GM13976 (cell line): ENCODE results near the gene EGFLAM.

Source experiments
- DNase-seq: peaks from one replicate; pipeline ENCODE4 v3.0.0; 2012; ENCODE audit warnings: low spot score
- in situ Hi-C: fragments of 300-500 bp; cut with MboI; formaldehyde crosslinking; loops from one replicate; pipeline ENCODE4 v1.12.0; 2022; ENCODE audit warnings: low sequenced_read_pairs, mixed read lengths, inconsistent platforms; ENCODE audit not compliant: unreplicated experiment
- TF ChIP-seq, protein P1 (sequence below): IDR thresholded peaks from 2 replicates; pipeline ENCODE4 v1.5.1; 2012; ENCODE audit warnings: borderline replicate concordance, mild to moderate bottlenecking; ENCODE audit not compliant: insufficient read depth; ENCODE audit errors: extremely low read depth, missing control alignments, control extremely low read depth

Gene EGFLAM

DNA sequence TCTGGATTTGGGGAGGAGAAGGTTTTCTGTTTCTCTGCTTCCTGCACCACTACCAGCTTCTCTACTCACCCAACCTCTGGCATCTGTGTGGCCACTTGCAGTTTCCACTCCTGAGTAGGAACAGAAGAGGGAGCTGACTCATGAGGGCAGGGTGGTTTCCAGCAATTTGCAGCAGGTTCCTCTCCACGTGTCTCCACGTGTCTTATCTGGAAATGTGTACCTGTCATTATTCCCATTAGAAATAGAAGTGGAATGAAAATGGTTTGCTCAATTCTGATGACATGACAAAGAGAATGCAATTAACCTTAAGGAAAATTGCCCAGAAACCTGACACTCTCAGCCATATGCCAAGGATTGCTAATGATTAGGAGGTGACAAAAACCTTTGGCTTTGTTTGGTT, 33.0 kb downstream of the EGFLAM start:
- TF ChIP-seq, protein P1, sequence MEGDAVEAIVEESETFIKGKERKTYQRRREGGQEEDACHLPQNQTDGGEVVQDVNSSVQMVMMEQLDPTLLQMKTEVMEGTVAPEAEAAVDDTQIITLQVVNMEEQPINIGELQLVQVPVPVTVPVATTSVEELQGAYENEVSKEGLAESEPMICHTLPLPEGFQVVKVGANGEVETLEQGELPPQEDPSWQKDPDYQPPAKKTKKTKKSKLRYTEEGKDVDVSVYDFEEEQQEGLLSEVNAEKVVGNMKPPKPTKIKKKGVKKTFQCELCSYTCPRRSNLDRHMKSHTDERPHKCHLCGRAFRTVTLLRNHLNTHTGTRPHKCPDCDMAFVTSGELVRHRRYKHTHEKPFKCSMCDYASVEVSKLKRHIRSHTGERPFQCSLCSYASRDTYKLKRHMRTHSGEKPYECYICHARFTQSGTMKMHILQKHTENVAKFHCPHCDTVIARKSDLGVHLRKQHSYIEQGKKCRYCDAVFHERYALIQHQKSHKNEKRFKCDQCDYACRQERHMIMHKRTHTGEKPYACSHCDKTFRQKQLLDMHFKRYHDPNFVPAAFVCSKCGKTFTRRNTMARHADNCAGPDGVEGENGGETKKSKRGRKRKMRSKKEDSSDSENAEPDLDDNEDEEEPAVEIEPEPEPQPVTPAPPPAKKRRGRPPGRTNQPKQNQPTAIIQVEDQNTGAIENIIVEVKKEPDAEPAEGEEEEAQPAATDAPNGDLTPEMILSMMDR, result no peak
- in situ Hi-C loops, result no loop called here

DNA sequence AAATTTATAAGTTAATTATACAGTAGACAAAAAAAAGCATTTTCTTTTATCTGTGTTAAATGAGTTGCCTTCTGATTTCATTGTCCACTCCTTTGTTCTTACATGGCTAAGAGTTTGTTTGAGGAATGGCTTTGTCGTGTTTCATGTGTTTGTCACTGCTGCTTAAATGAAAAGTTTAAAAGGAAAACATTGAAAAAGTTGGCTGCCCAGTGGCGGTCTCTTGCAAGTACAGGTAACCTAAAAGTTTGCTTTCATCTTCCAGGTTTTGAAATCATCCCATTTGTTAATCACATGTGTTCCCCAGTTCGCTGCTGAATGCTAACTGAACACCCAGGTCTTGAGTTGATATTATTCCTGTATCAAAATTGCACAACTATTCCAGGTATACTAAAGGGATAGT, 33.9 kb downstream of the EGFLAM start:
- TF ChIP-seq, protein P1, result no peak
- no peak for DNase-seq
- in situ Hi-C loops, result no loop called here

More for the DNA sequence above, 33.0 kb downstream of the EGFLAM start:
- no peak for DNase-seq

DNA sequence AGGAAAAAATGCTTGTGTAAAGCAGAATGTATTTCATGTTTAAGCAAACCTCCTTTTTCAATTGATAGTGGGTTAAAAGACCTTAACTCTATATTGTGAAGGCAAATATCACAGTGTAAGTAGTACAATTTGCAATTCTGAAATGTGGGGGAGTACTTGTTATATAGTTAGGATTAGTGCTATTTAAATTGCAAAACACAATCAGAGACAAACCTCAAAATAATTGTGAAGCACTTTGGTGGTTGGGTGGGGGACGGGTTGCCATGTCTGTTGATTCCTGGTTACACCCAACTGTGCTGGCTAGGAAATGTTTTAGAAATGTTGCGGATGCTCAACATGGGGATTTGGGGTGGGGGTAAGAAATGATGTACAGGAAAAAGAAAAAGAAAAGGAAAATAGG, 37.4 kb downstream of the EGFLAM start:
- in situ Hi-C loops, result no loop called here
- DNase-seq, result no peak
- TF ChIP-seq, protein P1, result no peak

DNA sequence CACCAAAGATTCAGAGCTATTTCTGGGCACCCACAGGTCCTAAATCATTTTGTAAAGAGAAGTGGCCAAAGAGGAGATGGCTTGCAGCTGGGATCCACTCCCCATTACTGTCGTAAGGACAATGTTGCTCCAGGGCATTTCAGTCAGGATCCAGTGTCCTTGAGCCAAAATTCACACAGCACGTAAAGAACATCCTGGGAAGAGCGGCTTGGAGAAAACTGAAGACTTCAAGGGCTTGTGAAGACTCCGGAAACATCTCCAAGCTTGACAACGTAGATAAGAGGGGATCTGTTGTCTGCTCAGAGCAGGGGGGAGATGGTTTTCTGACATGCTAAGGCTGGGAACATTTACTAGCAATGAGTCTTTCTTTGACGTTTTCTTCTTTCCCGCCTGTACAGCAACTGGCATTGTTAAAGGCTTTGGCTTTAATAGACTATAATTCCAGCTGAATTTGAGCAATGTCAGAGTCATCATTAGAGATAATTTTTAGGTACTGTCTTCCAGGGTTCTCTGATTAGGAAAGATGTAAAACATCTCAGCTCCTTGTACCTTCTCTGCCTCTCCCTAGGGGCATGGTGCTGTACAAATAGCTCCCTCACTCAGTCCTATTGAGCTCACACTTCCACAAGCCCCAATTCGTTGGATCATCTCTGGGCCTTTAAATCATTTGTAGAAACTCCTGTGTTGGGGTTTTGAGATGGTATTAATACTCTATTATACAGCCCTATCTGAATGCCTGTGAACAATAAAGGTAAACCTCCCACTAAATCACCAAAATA, 39.7 kb downstream of the EGFLAM start:
- TF ChIP-seq, protein P1, result no peak
- no peak for DNase-seq
- in situ Hi-C loops, result no loop called here

DNA sequence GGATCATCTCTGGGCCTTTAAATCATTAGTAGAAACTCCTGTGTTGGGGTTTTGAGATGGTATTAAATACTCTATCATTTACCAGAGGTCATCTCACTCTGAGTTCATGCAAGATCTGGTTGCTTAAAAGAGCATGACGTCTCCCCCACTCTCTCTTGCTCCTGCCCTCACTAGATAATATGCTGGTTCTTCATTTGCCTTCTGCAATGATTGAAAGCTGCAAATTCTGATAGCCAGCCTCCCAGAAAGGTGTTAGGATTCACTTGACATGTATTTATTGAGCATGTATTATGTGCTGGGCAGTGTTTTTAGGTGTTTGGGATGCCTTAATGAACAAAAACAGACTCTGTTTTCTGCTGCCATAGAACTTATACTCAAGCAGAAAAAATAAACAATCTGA, 41.2 kb downstream of the EGFLAM start:
- DNase-seq, result no peak
- TF ChIP-seq, protein P1, result no peak
- in situ Hi-C loops, result no loop called here

DNA sequence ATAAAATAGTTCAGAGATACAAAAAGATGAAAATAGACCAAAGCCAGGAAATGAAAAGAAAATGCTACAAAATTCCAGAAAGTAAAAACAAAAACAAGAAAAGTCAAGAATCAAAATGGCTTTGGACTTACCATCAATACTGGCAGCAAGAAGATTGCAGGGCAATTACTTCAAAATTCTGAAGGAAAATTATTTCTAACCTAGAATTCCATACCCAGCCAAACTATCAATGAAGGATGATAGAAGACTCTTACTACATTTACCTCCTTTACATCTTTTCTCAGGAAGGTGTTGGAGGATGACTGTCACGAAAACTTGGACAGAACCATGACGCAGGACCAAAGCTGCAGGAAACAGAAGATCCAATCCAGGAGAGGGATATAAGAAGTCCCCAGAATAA, 46.8 kb downstream of the EGFLAM start:
- TF ChIP-seq, protein P1, result no peak
- no peak for DNase-seq
- in situ Hi-C loops, result no loop called here

DNA sequence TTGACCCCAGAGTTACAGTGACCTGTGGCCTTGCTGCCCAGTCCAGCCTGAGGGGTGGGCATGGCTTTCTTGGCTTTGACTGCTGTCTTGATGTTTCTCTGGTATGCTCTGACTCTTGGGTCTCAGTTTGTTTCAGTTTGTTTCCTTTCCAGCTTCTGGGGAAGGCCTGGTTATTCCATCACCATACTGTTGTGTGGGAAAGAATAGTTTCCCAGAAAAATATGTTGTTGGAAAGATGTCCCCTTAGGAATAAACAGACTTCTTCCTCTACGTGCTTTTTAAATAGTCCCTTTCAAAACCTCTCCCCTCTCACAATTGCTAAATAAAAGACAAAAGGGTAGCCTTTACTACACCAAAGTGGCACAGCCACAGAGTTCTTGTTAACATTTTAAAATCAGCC, 49.5 kb downstream of the EGFLAM start:
- in situ Hi-C loops, result no loop called here
- no peak for DNase-seq

More for the DNA sequence above, 49.5 kb downstream of the EGFLAM start:
- TF ChIP-seq, protein P1, result no peak
